Measurements from ENCODE around the gene COPS8.
A peak's percentile ranks its signal among the peaks of the same experiment; 100 is the strongest.

COPS8 gene

DNA sequence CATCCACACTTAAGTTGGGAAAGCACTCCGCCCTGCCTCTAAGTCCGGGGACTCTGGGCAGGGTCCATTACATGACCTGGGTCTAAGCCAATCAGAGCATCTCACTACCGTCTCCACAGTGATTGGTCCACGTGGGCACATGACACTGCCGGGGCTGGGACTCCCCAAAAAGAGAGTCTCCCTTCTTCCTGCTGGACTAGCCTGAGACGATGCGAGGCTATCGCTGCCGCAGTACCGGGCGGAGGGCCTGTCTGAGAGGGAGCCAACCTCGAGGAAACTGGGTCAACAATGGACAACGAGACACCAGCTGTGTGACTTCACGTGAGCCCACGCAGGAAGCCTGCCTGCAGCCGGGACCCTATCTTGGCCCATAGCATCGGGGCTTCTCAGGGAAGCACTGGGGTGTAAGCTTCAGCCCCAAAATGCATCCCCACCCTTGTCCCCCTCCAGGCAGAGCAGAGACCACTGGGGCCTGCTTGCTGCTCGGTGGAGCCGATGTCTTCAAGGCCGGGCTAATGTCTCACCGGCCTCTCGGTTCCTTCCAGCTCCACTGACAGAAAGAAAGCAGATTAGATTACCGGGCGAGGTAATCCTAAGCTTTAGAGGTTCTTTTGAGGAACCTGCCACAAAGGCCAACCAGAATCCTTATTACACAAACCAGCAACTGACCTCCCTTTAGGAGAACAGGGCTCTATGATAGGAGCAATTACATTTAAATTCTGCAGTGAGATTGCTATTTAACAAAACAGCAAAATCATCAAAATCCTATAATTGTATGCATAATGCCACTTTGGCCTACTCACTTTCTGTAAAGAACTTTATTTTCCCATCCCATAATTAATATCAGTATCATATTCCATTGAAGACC, 21.3 kb upstream of the COPS8 start:
- no peak for DNase-seq (ENCODE audit: low read depth in 3 of 3)

DNA sequence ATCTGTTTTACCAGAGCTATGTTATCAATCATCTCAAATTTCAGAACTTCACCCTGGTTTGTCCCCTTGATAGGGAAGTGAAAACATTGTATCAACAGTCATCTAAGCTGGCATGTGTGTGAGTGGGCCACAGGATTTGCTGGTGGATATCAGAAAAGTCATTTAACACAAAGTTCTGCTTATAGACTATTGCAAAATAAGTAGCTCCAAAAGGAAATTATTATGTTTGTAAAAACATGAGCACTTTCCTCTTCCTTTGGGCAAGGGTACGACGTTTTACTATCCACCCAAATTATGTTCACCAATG, 20.7 kb upstream of the COPS8 start:
- DNase-seq (ENCODE audit: low read depth in 3 of 3) = no peak

- DNase-seq (ENCODE audit: low read depth in 3 of 3) = no peak
Observed at GRCh38 chr2:237066396-237066795, 19.3 kb upstream of the COPS8 start.

DNA sequence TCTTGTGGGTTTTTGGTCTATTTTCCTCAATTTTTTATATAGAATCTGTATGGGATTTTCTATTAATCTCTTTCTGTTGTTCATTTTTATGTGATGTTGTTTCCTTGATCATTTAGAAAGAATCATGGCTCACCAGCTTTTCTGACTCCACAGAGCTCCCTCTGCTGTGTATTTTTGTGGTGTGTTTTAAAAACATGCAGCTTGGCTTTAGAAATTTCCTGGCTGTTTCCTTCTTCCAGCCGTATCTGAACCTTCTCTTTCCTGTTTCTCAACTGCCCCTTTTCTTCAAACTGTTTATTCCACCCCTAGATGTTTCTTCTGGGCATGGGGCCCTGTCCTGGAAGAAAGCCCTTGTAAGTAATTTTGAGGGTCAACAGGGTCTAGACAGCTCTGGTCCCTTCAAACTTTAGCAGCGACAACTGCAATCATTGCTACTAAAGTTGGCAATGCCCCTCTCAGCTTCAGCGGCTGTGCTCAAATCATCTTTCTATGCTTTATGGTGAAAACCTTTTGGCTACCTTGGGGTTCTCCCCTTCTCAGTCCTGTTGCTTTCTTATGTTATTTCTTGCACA, 17.6 kb upstream of the COPS8 start:
- no peak for DNase-seq (ENCODE audit: low read depth in 3 of 3)

DNA sequence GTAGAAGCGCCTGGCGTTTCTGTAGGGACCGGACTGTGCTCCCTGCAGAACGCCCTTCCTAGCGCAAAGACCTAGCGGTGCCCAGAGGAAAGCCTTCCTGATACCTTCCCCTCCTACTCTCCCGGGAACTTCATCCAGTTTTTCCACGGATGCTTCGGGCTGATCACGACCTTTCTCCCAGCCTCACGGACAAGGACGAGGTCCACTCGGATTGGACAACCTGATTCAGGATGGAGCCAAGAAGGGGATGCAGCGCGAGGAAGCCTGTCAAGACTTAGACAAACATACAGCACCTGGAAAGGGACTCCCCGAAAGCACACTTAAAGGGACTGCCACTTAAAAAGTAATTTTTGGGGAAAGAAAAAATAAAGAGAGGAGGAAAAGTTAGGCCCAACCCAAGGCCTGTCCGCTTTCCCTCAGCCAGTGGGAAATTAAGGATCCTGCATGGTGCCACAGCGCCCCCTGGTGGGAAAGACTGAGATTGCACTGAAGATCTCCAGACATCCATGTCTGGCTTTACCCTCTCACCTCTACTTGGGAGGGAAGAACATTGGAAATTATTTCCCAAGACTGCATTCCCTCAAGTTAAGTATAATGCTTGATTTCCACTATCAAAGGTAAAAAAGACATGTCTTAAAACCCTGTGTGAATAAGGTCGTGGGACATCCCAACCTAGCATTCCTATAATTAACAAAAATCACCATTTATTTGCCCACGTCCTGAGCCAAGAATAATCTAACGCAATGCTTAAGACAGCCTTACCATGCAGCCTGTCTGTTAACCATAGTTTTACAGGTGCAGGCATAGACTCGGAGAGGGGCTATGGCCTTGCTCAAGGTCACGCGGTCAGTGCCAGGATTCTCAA, 13.4 kb upstream of the COPS8 start:
- DNase-seq (ENCODE audit: low read depth in 3 of 3) = peak; percentile 52 to 62 (median 55)

- DNase-seq (ENCODE audit: low read depth in 3 of 3) = no peak
Observed at GRCh38 chr2:237073552-237073951, 12.1 kb upstream of the COPS8 start.

DNA sequence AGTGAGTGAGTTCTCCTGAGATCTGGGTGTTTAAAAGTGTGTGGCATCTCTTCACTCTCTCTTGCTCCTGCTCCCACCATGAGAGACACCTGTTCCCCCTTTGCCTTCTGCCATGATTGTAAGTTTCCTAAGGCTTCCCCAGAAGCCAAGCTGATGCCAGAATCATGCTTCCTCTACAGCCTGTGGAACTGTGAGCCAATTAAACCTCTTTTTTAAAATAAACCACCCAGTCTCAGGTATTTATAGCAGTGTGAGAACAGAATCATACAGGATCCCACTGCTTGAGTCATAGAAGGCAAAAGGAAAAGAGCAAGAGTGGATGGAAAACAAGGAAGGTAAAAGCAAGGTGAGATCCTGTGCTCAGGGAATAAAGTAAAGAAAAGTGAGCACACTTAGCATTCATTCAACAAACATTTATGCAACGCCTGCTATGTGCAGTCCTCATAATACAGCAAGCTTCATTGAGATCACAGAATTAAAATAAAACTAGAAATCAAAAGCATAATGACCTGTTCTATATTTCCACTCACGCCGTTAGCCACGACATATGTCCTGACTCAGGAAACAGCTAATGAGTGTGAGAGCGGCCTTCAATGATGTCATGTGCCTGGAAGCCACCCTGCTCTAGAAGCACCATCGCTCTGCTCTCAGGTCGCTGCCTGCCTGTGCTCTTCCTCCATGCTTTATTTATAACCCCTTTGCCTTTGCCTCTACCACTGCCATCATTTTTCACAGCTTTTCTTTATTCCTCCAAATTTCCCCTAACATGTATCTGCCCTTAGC, 11.3 kb upstream of the COPS8 start:
- DNase-seq (ENCODE audit: low read depth in 3 of 3) = no peak

- no peak for DNase-seq (ENCODE audit: low read depth in 3 of 3)
Observed at GRCh38 chr2:237075749-237076599, 9.7 kb upstream of the COPS8 start.

- DNase-seq (ENCODE audit: low read depth in 3 of 3) = no peak
Observed at GRCh38 chr2:237081596-237081995, 4.1 kb upstream of the COPS8 start.

DNA sequence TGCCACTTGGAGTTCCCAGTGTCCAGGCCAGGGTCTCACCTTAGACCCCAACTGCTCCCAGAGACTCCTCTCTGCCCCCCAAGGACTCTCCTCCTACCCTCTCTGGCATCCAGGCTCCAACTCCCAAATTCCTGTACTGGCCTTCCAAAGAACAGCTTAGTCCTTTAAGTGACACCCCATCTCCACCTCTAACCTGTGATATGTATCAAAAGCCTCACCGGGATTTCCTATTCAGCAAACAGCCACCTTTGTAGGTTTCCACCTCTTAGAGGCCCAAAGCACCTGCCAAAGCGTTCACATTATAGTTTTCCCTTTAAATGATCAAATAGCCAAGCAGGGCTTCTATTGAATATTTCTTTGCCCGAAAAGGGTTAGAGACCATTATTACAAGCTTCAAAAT, 2.7 kb upstream of the COPS8 start:
- no peak for DNase-seq (ENCODE audit: low read depth in 3 of 3)

DNA sequence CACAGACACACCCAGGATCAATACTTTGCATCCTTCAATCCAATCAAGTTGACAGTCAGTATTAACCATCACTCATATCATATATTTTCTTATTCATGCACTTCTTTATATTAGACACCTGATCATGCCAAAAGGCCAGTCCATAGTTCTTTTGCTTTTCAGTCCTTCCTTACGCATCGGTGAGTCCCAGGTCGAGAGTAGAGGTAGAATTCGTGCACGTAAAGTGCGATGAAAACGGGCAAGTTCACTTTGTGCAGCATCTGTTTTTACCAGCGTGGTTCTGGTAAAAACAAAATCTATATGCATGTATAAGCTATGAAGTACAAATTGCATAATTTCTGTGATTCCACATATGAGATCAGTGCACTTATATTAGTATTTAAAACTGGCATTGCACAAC, 1.2 kb upstream of the COPS8 start:
- no peak for DNase-seq (ENCODE audit: low read depth in 3 of 3)

- no peak for DNase-seq (ENCODE audit: low read depth in 3 of 3)
Observed at GRCh38 chr2:237090906-237091305, 5.2 kb downstream of the COPS8 start.

GRCh38 chr2:237091779-237092436, 6.2 kb downstream of the COPS8 start:
- DNase-seq (ENCODE audit: low read depth in 3 of 3) = no peak

DNA sequence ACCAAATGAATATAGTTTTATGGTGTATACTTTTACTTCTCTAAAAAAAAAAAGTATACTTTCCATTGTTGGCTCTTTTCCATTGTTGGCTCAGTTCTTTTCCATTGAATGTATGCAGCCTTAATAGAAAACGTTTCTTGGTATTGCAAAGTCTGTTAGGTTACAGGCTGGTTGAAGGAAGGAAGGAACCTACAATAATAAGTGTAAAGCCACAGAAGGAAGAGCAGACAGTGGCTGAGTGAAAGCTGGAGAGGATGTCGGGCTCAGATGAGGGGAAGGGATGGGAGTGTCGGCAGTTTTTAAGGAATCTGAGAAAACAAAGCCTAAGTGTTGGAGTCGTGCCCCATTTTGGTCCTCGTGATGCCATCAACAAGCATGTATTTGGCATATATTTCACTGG, 6.8 kb downstream of the COPS8 start:
- no peak for DNase-seq (ENCODE audit: low read depth in 3 of 3)

- no peak for DNase-seq (ENCODE audit: low read depth in 3 of 3)
Observed at GRCh38 chr2:237092920-237093781, 7.5 kb downstream of the COPS8 start.

GRCh38 chr2:237096201-237096600, 10.5 kb downstream of the COPS8 start:
- DNase-seq (ENCODE audit: low read depth in 3 of 3) = no peak

GRCh38 chr2:237096911-237097310, 11.2 kb downstream of the COPS8 start:
- DNase-seq (ENCODE audit: low read depth in 3 of 3) = no peak

GRCh38 chr2:237097326-237097910, 11.7 kb downstream of the COPS8 start:
- no peak for DNase-seq (ENCODE audit: low read depth in 3 of 3)
